IMR-90 (cell line): Measurements from ENCODE around the gene PTPRN2.

ENCODE experiments used
- BHLHE40 ChIP-seq: fragments of 150-350 bp; IDR thresholded peaks from 2 replicates; pipeline ENCODE4 v1.6.1; 2016; ENCODE audit warnings: mild to moderate bottlenecking, low read depth, low read length
- CEBPB ChIP-seq: IDR thresholded peaks from 2 replicates; pipeline ENCODE4 v1.6.1; 2012; ENCODE audit warnings: low read depth, low read length, improper control_type of control experiment
- CHD1 ChIP-seq: IDR thresholded peaks from 2 replicates; pipeline ENCODE4 v1.6.1; 2012; ENCODE audit warnings: low read depth, low read length, improper control_type of control experiment
- CTCF ChIP-seq: conservative IDR thresholded peaks from 2 replicates; pipeline ENCODE4 v1.5.1; 2012; ENCODE audit warnings: mild to moderate bottlenecking, low read depth, low read length, improper control_type of control experiment
- FOS ChIP-seq: fragments of 150-350 bp; IDR thresholded peaks from 2 replicates; pipeline ENCODE4 v1.6.1; 2016; ENCODE audit warnings: low read depth, low read length
- NFE2L2 ChIP-seq: fragments of 150-350 bp; IDR thresholded peaks from 2 replicates; pipeline ENCODE4 v1.6.1; 2016; ENCODE audit warnings: low read depth, mild to moderate bottlenecking, low read length
- POLR2A ChIP-seq: IDR thresholded peaks from 2 replicates; pipeline ENCODE4 v1.6.1; 2012; ENCODE audit warnings: mild to moderate bottlenecking, low read depth, low read length
- RAD21 ChIP-seq: IDR thresholded peaks from 2 replicates; pipeline ENCODE4 v1.6.1; 2012; ENCODE audit warnings: low read length, improper control_type of control experiment
- RFX5 ChIP-seq: IDR thresholded peaks from 2 replicates; pipeline ENCODE4 v1.8.0; 2012; ENCODE audit warnings: low read depth, mild to moderate bottlenecking, low read length, moderate library complexity
- SMC3 ChIP-seq: fragments of 150-350 bp; IDR thresholded peaks from 2 replicates; pipeline ENCODE4 v1.6.1; 2016; ENCODE audit warnings: low read depth, mild to moderate bottlenecking, antibody characterized with exemption, low read length, moderate library complexity
- USF2 ChIP-seq: fragments of 150-350 bp; IDR thresholded peaks from 2 replicates; pipeline ENCODE4 v1.6.1; 2017; ENCODE audit warnings: mild to moderate bottlenecking, antibody characterized with exemption, low read length, low read depth

DNA sequence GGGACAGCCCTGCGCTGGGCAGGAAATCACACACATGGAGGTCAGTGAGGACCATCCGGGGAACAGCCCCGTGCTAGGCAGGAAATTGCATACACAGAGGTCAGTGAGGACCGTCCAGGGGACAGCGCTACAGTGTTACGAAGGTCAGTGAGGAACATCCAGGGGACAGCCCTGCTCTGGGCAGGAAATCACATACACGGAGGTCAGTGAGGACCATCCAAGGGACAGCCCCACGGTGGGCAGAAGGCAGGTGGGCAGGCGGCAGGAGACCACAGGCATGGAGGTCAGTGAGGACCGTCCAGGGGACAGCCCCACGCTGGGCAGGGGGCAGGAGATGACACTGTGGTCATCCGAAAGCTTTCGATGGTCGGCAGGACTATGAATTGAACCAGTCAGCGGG is 79.7 kb downstream of the PTPRN2 start:
- no peak for TF ChIP-seq RFX5
- TF ChIP-seq POLR2A = no peak
- no peak for TF ChIP-seq CTCF
- no peak for TF ChIP-seq USF2
- TF ChIP-seq SMC3 = no peak
- no peak for TF ChIP-seq CEBPB
- no peak for TF ChIP-seq FOS
- no peak for TF ChIP-seq NFE2L2
- TF ChIP-seq BHLHE40 = no peak
- no peak for TF ChIP-seq CHD1
- TF ChIP-seq RAD21 = no peak
